ACC112 (cell line): ENCODE results near the gene CACNA2D4.

Experiments
- H2AFZ ChIP-seq: fragments of 200-600 bp; sonication (generic); one replicate; pipeline ENCODE4 v1.6.0; 2017; ENCODE audit warnings: antibody characterized with exemption, low read length; ENCODE audit not compliant: unreplicated experiment
- H3K27ac ChIP-seq: fragments of 200-600 bp; sonication (generic); 2 replicates; pipeline ENCODE4 v1.5.1; 2014; ENCODE audit warnings: low read depth, mild to moderate bottlenecking, antibody characterized with exemption, low read length, moderate library complexity
- H3K27me3 ChIP-seq: fragments of 200-600 bp; sonication (generic); 2 replicates; pipeline ENCODE4 v1.6.1; 2014; ENCODE audit warnings: mild to moderate bottlenecking, antibody characterized with exemption, low read length, moderate library complexity, mixed read lengths; ENCODE audit not compliant: insufficient read depth
- H3K36me3 ChIP-seq: fragments of 200-600 bp; sonication (generic); 2 replicates; pipeline ENCODE4 v1.6.1; 2016; ENCODE audit warnings: mild to moderate bottlenecking, antibody characterized with exemption, low read length, moderate library complexity, mixed read lengths; ENCODE audit not compliant: insufficient read depth
- H3K4me1 ChIP-seq: fragments of 200-600 bp; sonication (generic); one replicate; pipeline ENCODE4 v1.6.1; 2016; ENCODE audit warnings: low read length, mixed read lengths; ENCODE audit not compliant: insufficient read depth, unreplicated experiment, control insufficient read depth
- H3K4me3 ChIP-seq: fragments of 200-600 bp; sonication (generic); 2 replicates; pipeline ENCODE4 v1.5.1; 2014; ENCODE audit warnings: mild to moderate bottlenecking, low read depth, low read length
- H3K79me2 ChIP-seq: fragments of 200-600 bp; sonication (generic); one replicate; pipeline ENCODE4 v1.6.0; 2016; ENCODE audit warnings: low read length; ENCODE audit not compliant: control insufficient read depth, unreplicated experiment, insufficient read depth

Gene CACNA2D4

GRCh38 chr12:1926251-1926657 is 7.8 kb upstream of the CACNA2D4 start:
- no peaks in the 10 kb centered on the region for H3K36me3 ChIP-seq
- H3K79me2 ChIP-seq, result no peaks in the 10 kb centered on the region

GRCh38 chr12:1925684-1926006 is 7.2 kb upstream of the CACNA2D4 start:
- no peak overlapping the region for H2AFZ ChIP-seq
- H3K4me1 ChIP-seq, result no peaks in the 10 kb centered on the region
- peaks cover 61% of the 10 kb centered on the region for H3K27me3 ChIP-seq
- no peaks in the 10 kb centered on the region for H3K36me3 ChIP-seq
- no peak overlapping the region for H3K4me3 ChIP-seq
- H3K79me2 ChIP-seq, result no peaks in the 10 kb centered on the region
- no peak overlapping the region for H3K27ac ChIP-seq

More at GRCh38 chr12:1926251-1926657, 7.8 kb upstream of the CACNA2D4 start:
- no peak overlapping the region for H3K4me3 ChIP-seq
- peaks cover 61% of the 10 kb centered on the region for H3K27me3 ChIP-seq
- no peak overlapping the region for H2AFZ ChIP-seq
- H3K4me1 ChIP-seq, result no peaks in the 10 kb centered on the region
- no peak overlapping the region for H3K27ac ChIP-seq

- Histone ChIP-seq H3K79me2 (no peaks in the 10 kb centered on the region), H3K4me3 (no peak overlapping the region), H3K27ac (no peak overlapping the region), H3K4me1 (no peaks in the 10 kb centered on the region), H3K27me3 (peaks cover 61% of the 10 kb centered on the region), H3K36me3 (no peaks in the 10 kb centered on the region), H2AFZ (no peak overlapping the region)
Measured at GRCh38 chr12:1924996-1925683, 6.7 kb upstream of the CACNA2D4 start.

GRCh38 chr12:1922985-1923384 is 4.5 kb upstream of the CACNA2D4 start:
- H3K27ac ChIP-seq, result no peak overlapping the region
- no peak overlapping the region for H2AFZ ChIP-seq
- H3K36me3 ChIP-seq, result no peaks in the 10 kb centered on the region
- peaks cover 50% of the 10 kb centered on the region for H3K27me3 ChIP-seq
- H3K79me2 ChIP-seq, result no peaks in the 10 kb centered on the region
- H3K4me1 ChIP-seq, result no peaks in the 10 kb centered on the region
- H3K4me3 ChIP-seq, result no peak overlapping the region

GRCh38 chr12:1922075-1922709 is 3.7 kb upstream of the CACNA2D4 start:
- Histone ChIP-seq H2AFZ (no peak overlapping the region), H3K36me3 (no peaks in the 10 kb centered on the region), H3K79me2 (no peaks in the 10 kb centered on the region), H3K4me1 (no peaks in the 10 kb centered on the region), H3K27me3 (peaks cover 50% of the 10 kb centered on the region), H3K4me3 (no peak overlapping the region), H3K27ac (no peak overlapping the region)

- Histone ChIP-seq H3K4me3 (no peak overlapping the region), H3K27ac (no peak overlapping the region), H2AFZ (no peak overlapping the region), H3K4me1 (no peaks in the 10 kb centered on the region), H3K36me3 (no peaks in the 10 kb centered on the region), H3K27me3 (peaks cover 49% of the 10 kb centered on the region), H3K79me2 (no peaks in the 10 kb centered on the region)
Measured at GRCh38 chr12:1920971-1921370, 2.5 kb upstream of the CACNA2D4 start.

GRCh38 chr12:1920436-1920835 is 2.0 kb upstream of the CACNA2D4 start:
- H3K36me3 ChIP-seq, result no peaks in the 10 kb centered on the region
- no peak overlapping the region for H2AFZ ChIP-seq
- no peak overlapping the region for H3K27ac ChIP-seq
- H3K27me3 ChIP-seq, result peaks cover 49% of the 10 kb centered on the region
- no peaks in the 10 kb centered on the region for H3K4me1 ChIP-seq
- no peak overlapping the region for H3K4me3 ChIP-seq
- no peaks in the 10 kb centered on the region for H3K79me2 ChIP-seq

- Histone ChIP-seq H3K27ac (no peak overlapping the region), H3K36me3 (no peaks in the 10 kb centered on the region), H3K79me2 (no peaks in the 10 kb centered on the region), H3K4me1 (no peaks in the 10 kb centered on the region), H2AFZ (no peak overlapping the region), H3K4me3 (no peak overlapping the region), H3K27me3 (peaks cover 49% of the 10 kb centered on the region)
Measured at GRCh38 chr12:1919763-1920162, 1.3 kb upstream of the CACNA2D4 start.

GRCh38 chr12:1919284-1919683 is 832 bp upstream of the CACNA2D4 start:
- Histone ChIP-seq H3K27me3 (peaks cover 51% of the 10 kb centered on the region), H3K4me3 (no peak overlapping the region), H2AFZ (no peak overlapping the region), H3K36me3 (no peaks in the 10 kb centered on the region), H3K27ac (no peak overlapping the region), H3K4me1 (no peaks in the 10 kb centered on the region), H3K79me2 (no peaks in the 10 kb centered on the region)

- Histone ChIP-seq H3K4me1 (no peaks in the 10 kb centered on the region), H3K27ac (no peak overlapping the region), H3K36me3 (no peaks in the 10 kb centered on the region), H3K79me2 (no peaks in the 10 kb centered on the region), H2AFZ (no peak overlapping the region), H3K4me3 (no peak overlapping the region), H3K27me3 (peaks cover 50% of the 10 kb centered on the region)
Measured at GRCh38 chr12:1918884-1919236, 408 bp upstream of the CACNA2D4 start.
